DOHH2 (cell line): ENCODE data around the gene ESRRA.

ENCODE experiments used
- EZH2phosphoT487 ChIP-seq: fragments of 200-600 bp; sonication (generic); IDR thresholded peaks from 2 replicates; pipeline ENCODE4 v1.6.1; 2017; ENCODE audit warnings: borderline replicate concordance, mild to moderate bottlenecking, antibody characterized with exemption, low read length, moderate library complexity, mixed read lengths
- TF ChIP-seq, protein P1 (sequence below): fragments of 200-600 bp; sonication (generic); IDR thresholded peaks from one replicate; pipeline ENCODE4 v1.5.1; 2014; ENCODE audit warnings: antibody characterized with exemption, mild to moderate bottlenecking, low read depth, low read length; ENCODE audit not compliant: poor library complexity, severe bottlenecking

GRCh38 chr11:64342869-64343745, 37.8 kb downstream of the ESRRA start:
- TF ChIP-seq, protein P1, sequence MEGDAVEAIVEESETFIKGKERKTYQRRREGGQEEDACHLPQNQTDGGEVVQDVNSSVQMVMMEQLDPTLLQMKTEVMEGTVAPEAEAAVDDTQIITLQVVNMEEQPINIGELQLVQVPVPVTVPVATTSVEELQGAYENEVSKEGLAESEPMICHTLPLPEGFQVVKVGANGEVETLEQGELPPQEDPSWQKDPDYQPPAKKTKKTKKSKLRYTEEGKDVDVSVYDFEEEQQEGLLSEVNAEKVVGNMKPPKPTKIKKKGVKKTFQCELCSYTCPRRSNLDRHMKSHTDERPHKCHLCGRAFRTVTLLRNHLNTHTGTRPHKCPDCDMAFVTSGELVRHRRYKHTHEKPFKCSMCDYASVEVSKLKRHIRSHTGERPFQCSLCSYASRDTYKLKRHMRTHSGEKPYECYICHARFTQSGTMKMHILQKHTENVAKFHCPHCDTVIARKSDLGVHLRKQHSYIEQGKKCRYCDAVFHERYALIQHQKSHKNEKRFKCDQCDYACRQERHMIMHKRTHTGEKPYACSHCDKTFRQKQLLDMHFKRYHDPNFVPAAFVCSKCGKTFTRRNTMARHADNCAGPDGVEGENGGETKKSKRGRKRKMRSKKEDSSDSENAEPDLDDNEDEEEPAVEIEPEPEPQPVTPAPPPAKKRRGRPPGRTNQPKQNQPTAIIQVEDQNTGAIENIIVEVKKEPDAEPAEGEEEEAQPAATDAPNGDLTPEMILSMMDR, result no peak
- TF ChIP-seq EZH2phosphoT487, result no peak
